ENCODE data around the gene CAMK1D. TPM values are rescaled to one million over a fixed set of nuclear protein-coding genes. Genes with fewer than 3 reads are reported as not detected.

The CAMK1D gene
- total and polyA plus RNA-seq, 2 of the 8 experiments (the other 6 are each of a cell fraction or from before 2014, with no cell fraction given): 3.5 to 10.6 TPM

GRCh38 chr10:12687996-12688395, 338.6 kb downstream of the CAMK1D start (continued):
- TF ChIP-seq ATF3 (IDR thresholded peaks at IDR 0.05; ENCODE audit: insufficient read depth, low read depth, low read length) (no peak), POLR2AphosphoS5 (IDR thresholded peaks at IDR 0.05; ENCODE audit: low read depth, low read length) (no peak), CHD1 (IDR thresholded peaks at IDR 0.05; ENCODE audit: low read depth, low read length) (no peak), JUND (IDR thresholded peaks at IDR 0.05; ENCODE audit: low read length) (no peak), RXRA (IDR thresholded peaks at IDR 0.05; ENCODE audit: insufficient read depth, low read depth, low read length) (no peak), TAF1 (IDR thresholded peaks at IDR 0.05; ENCODE audit: low read depth, low read length) (no peak)

Measured in H1 (cell line).